Neuron (in vitro differentiated cells): ENCODE measurements around the gene WDHD1.
A peak's percentile ranks its signal among the peaks of the same experiment; 100 is the strongest.
"Not testable (repeated sequence)": the region's sequence is repeated elsewhere in the genome, so short reads cannot be mapped to it uniquely, and the experiment has no call there.

Source experiments
- H2AFZ ChIP-seq: one replicate; pipeline ENCODE4 v1.6.1; 2013; ENCODE audit warnings: low read depth, mild to moderate bottlenecking, inconsistent platforms, low read length, moderate library complexity
- H3K27me3 ChIP-seq: one replicate; pipeline ENCODE4 v1.6.1; 2013; ENCODE audit warnings: low read length; ENCODE audit not compliant: insufficient read depth
- H3K36me3 ChIP-seq: one replicate; pipeline ENCODE4 v1.6.1; 2013; ENCODE audit warnings: low read length; ENCODE audit not compliant: insufficient read depth
- H3K4me1 ChIP-seq: one replicate; pipeline ENCODE4 v1.6.1; 2013; ENCODE audit warnings: low read length; ENCODE audit not compliant: insufficient read depth
- H3K4me3 ChIP-seq: 2 replicates; pipeline ENCODE4 v1.5.1; 2013; ENCODE audit warnings: mild to moderate bottlenecking, low read length, moderate library complexity
- H3K9me3 ChIP-seq: one replicate; pipeline ENCODE4 v1.6.1; 2013; ENCODE audit warnings: low read length

WDHD1 gene

GRCh38 chr14:54908190-54908589 lies 118.7 kb downstream of the WDHD1 start:
- peaks cover 9% of the 10 kb centered on the region for H3K4me1 ChIP-seq
- no peak overlapping the region for H3K4me3 ChIP-seq
- no peaks in the 10 kb centered on the region for H3K27me3 ChIP-seq
- no peaks in the 10 kb centered on the region for H3K9me3 ChIP-seq
- H2AFZ ChIP-seq = no peak overlapping the region
- H3K36me3 ChIP-seq = no peaks in the 10 kb centered on the region

GRCh38 chr14:54906075-54906474 lies 120.8 kb downstream of the WDHD1 start:
- Histone ChIP-seq H3K27me3 (peaks cover 8% of the 10 kb centered on the region), H3K4me3 (no peak overlapping the region), H3K4me1 (peaks cover 15% of the 10 kb centered on the region), H2AFZ (no peak overlapping the region), H3K36me3 (no peaks in the 10 kb centered on the region), H3K9me3 (no peaks in the 10 kb centered on the region)

GRCh38 chr14:54902521-54903420 lies 124.1 kb downstream of the WDHD1 start, which contains the start of gene GCH1:
GCH1 (minus strand) TSS chr14:54902826; CDS start chr14:54902663, 163 bp downstream.
- peak within 1 kb of the TSS; percentile 66 for H3K4me3 ChIP-seq
- peaks cover 11% of the 10 kb centered on the region for H3K4me1 ChIP-seq
- peaks cover 17% of the 10 kb centered on the region for H3K27me3 ChIP-seq
- H3K9me3 ChIP-seq = no peaks in the 10 kb centered on the region
- no peaks in the 10 kb centered on the region for H3K36me3 ChIP-seq
- H2AFZ ChIP-seq = peak within 1 kb of the TSS; percentile 90

- H3K27me3 ChIP-seq = peaks cover 17% of the 10 kb centered on the region
- peaks cover 11% of the 10 kb centered on the region for H3K4me1 ChIP-seq
- H3K36me3 ChIP-seq = no peaks in the 10 kb centered on the region
- peak overlapping the region; percentile 66 for H3K4me3 ChIP-seq
- H3K9me3 ChIP-seq = no peaks in the 10 kb centered on the region
- peak overlapping the region; percentile 90 for H2AFZ ChIP-seq
These were observed 124.8 kb downstream of the WDHD1 start for GRCh38 chr14:54902143-54902520.

- H3K4me1 ChIP-seq = peaks cover 8% of the 10 kb centered on the region
- H3K4me3 ChIP-seq = peak overlapping the region; percentile 66
- no peaks in the 10 kb centered on the region for H3K9me3 ChIP-seq
- no peaks in the 10 kb centered on the region for H3K36me3 ChIP-seq
- peaks cover 17% of the 10 kb centered on the region for H3K27me3 ChIP-seq
- peak overlapping the region; percentile 90 for H2AFZ ChIP-seq
These were observed 125.3 kb downstream of the WDHD1 start for GRCh38 chr14:54901380-54902142.

GRCh38 chr14:54899573-54899972 lies 127.3 kb downstream of the WDHD1 start:
- Histone ChIP-seq H3K36me3 (no peaks in the 10 kb centered on the region), H3K4me1 (peaks cover 8% of the 10 kb centered on the region), H3K9me3 (no peaks in the 10 kb centered on the region), H2AFZ (no peak overlapping the region), H3K4me3 (no peak overlapping the region), H3K27me3 (peaks cover 17% of the 10 kb centered on the region)

GRCh38 chr14:54897809-54898555 lies 128.9 kb downstream of the WDHD1 start:
- not testable (repeated sequence) for H3K4me1 ChIP-seq, H2AFZ ChIP-seq, H3K4me3 ChIP-seq, H3K36me3 ChIP-seq, H3K9me3 ChIP-seq
- H3K27me3 ChIP-seq = peaks cover 17% of the 10 kb centered on the region

- Histone ChIP-seq H3K4me3 (no peak overlapping the region), H2AFZ (no peak overlapping the region), H3K9me3 (no peaks in the 10 kb centered on the region), H3K4me1 (no peaks in the 10 kb centered on the region), H3K36me3 (no peaks in the 10 kb centered on the region), H3K27me3 (peaks cover 5% of the 10 kb centered on the region)
These were observed 131.2 kb downstream of the WDHD1 start for GRCh38 chr14:54895683-54896082.

- H2AFZ ChIP-seq = no peak overlapping the region
- H3K4me3 ChIP-seq = no peak overlapping the region
- H3K9me3 ChIP-seq = no peaks in the 10 kb centered on the region
- no peaks in the 10 kb centered on the region for H3K4me1 ChIP-seq
- H3K27me3 ChIP-seq = no peaks in the 10 kb centered on the region
- no peaks in the 10 kb centered on the region for H3K36me3 ChIP-seq
These were observed 131.9 kb downstream of the WDHD1 start for GRCh38 chr14:54894995-54895394.

- Histone ChIP-seq H3K4me3 (no peak overlapping the region), H3K27me3 (no peaks in the 10 kb centered on the region), H3K36me3 (no peaks in the 10 kb centered on the region), H2AFZ (no peak overlapping the region), H3K4me1 (peaks cover under 1% of the 10 kb centered on the region), H3K9me3 (no peaks in the 10 kb centered on the region)
These were observed 133.6 kb downstream of the WDHD1 start for GRCh38 chr14:54893151-54893760.

- Histone ChIP-seq H3K27me3 (no peaks in the 10 kb centered on the region), H2AFZ (no peak overlapping the region), H3K9me3 (no peaks in the 10 kb centered on the region), H3K36me3 (no peaks in the 10 kb centered on the region), H3K4me3 (no peak overlapping the region), H3K4me1 (peaks cover 4% of the 10 kb centered on the region)
These were observed 135.2 kb downstream of the WDHD1 start for GRCh38 chr14:54891471-54892245.

GRCh38 chr14:54890788-54891187 lies 136.1 kb downstream of the WDHD1 start:
- no peaks in the 10 kb centered on the region for H3K36me3 ChIP-seq
- peaks cover 4% of the 10 kb centered on the region for H3K4me1 ChIP-seq
- H2AFZ ChIP-seq = no peak overlapping the region
- H3K4me3 ChIP-seq = no peak overlapping the region
- H3K9me3 ChIP-seq = no peaks in the 10 kb centered on the region
- H3K27me3 ChIP-seq = no peaks in the 10 kb centered on the region
